Upper lobe of right lung (tissue), 1 donor: ENCODE results near the gene CLTCL1. TPM values are rescaled to one million over a fixed set of nuclear protein-coding genes. Genes with fewer than 3 reads are reported as not detected.

Experiments used
- ATAC-seq: fragments of 200-7000 bp; cut with Tn5 transposase; one replicate; pipeline ENCODE4 v1.9.1; 2020; ENCODE audit warnings: mild to moderate bottlenecking, moderate library complexity
- DNase-seq: peaks from one replicate; pipeline ENCODE4 v3.0.0-alpha.2; 2020
- H3K27ac ChIP-seq: fragments of 200-600 bp; one replicate; pipeline ENCODE4 v1.8.0; 2022
- H3K27me3 ChIP-seq: fragments of 200-600 bp; one replicate; pipeline ENCODE4 v1.8.0; 2022; ENCODE audit warnings: mild to moderate bottlenecking
- H3K36me3 ChIP-seq: fragments of 200-600 bp; one replicate; pipeline ENCODE4 v1.8.0; 2022
- H3K4me1 ChIP-seq: fragments of 200-600 bp; one replicate; pipeline ENCODE4 v1.8.0; 2022
- H3K4me3 ChIP-seq: fragments of 200-600 bp; one replicate; pipeline ENCODE4 v1.8.0; 2022; ENCODE audit warnings: mild to moderate bottlenecking
- H3K9me3 ChIP-seq: fragments of 200-600 bp; one replicate; pipeline ENCODE4 v1.8.0; 2022
- intact Hi-C: fragments of 100-400 bp; cut with DNase I; formaldehyde crosslinking; loops from one replicate; pipeline ENCODE4 v1.11.0; 2022
- total RNA-seq: library from RNA; stranded (reverse); fragmentation: NEBNext Ultra II Directional; extraction: Animal tissue kit (Norgen Biotek cat#: 25700); gene quantifications from one replicate; pipeline ENCODE4 v1.2.1, GENCODE V29; 2021
- TF ChIP-seq, protein P1 (sequence below): fragments of 200-600 bp; IDR thresholded peaks from one replicate; pipeline ENCODE4 v1.8.0; 2022; ENCODE audit warnings: antibody characterized with exemption
- donor health status: DM: no; HTN: yes; CAD: no; lungs with severe emphysema.

Gene CLTCL1
- total RNA-seq, 1 donor from 2014 or later: 4.3 TPM

DNA sequence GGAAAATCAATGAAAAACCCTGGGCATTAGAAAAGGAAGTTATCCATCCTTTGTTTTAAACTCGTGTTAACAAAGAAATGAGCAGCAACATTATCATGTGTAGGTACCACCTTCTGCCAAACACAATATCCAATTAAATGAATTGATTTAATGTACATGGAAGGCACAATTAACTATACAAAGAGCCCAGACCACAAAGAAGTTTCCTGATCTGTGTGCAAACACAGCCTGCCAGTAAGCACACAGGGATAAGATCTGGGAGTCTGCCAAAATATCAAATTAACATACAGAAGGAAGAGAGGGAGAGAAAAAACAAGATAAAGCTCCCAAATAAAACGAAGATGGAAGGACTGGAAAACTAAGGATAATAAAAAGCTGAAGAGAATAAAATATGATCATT, 58.9 kb downstream of the CLTCL1 start:
- TF ChIP-seq, protein P1, sequence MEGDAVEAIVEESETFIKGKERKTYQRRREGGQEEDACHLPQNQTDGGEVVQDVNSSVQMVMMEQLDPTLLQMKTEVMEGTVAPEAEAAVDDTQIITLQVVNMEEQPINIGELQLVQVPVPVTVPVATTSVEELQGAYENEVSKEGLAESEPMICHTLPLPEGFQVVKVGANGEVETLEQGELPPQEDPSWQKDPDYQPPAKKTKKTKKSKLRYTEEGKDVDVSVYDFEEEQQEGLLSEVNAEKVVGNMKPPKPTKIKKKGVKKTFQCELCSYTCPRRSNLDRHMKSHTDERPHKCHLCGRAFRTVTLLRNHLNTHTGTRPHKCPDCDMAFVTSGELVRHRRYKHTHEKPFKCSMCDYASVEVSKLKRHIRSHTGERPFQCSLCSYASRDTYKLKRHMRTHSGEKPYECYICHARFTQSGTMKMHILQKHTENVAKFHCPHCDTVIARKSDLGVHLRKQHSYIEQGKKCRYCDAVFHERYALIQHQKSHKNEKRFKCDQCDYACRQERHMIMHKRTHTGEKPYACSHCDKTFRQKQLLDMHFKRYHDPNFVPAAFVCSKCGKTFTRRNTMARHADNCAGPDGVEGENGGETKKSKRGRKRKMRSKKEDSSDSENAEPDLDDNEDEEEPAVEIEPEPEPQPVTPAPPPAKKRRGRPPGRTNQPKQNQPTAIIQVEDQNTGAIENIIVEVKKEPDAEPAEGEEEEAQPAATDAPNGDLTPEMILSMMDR: no peak
- no peaks in the 10 kb centered on the region for H3K9me3 ChIP-seq
- no peaks in the 10 kb centered on the region for H3K27me3 ChIP-seq
- intact Hi-C loops: no loop called here
- no peak overlapping the region for H3K27ac ChIP-seq
- H3K4me1 ChIP-seq: no peaks in the 10 kb centered on the region
- H3K36me3 ChIP-seq: peaks cover 17% of the 10 kb centered on the region
- DNase-seq (no peak), ATAC-seq (no peak)
- H3K4me3 ChIP-seq: no peak overlapping the region

DNA sequence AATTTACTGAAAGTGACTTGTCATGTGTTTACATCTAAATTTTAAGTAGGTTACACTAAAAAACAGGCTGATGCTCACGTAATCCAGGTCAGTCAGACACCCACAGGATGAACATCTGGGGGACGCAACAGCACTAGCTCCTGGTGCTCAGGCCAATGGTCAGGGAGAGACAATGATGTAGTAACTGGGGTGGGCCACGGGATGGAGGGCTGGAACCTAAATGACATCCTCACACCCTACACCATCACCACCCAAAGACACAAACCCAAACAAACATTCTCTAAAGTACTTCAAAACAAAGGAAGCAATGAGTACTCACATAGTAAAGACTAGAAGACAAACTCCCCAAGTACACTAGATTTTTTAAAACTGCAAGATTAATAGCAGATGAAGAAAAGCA, 59.5 kb downstream of the CLTCL1 start:
- intact Hi-C loops: no loop called here
- Histone ChIP-seq H3K4me3 (no peak overlapping the region), H3K4me1 (no peaks in the 10 kb centered on the region), H3K27ac (no peak overlapping the region), H3K27me3 (no peaks in the 10 kb centered on the region), H3K36me3 (peaks cover 13% of the 10 kb centered on the region), H3K9me3 (no peaks in the 10 kb centered on the region)
- DNase-seq (no peak), ATAC-seq (no peak)
- TF ChIP-seq, protein P1: no peak

DNA sequence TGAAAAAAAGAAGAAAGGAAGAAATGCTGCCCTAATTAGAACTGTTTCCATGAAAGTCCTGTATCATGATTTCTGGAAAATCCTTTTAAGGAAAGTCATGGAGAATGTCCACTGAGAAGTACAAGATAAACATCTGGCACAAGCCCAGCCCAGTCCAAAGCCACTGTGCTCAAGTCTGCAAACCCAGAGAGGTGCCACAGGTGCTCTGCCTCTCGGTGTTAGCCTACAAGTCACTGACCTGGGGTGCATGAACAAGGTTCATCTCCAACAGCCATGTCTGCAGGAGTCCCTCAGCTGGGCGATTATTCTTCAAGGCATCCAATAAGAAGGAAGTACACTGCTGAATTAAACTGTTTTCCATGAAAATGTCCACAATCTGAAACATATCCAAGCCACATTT, 61.9 kb downstream of the CLTCL1 start:
- H3K4me3 ChIP-seq: no peak overlapping the region
- ATAC-seq (no peak), DNase-seq (no peak)
- H3K4me1 ChIP-seq: no peaks in the 10 kb centered on the region
- H3K27me3 ChIP-seq: no peaks in the 10 kb centered on the region
- H3K9me3 ChIP-seq: no peaks in the 10 kb centered on the region
- intact Hi-C loops: no loop called here
- no peak overlapping the region for H3K27ac ChIP-seq
- peaks cover 13% of the 10 kb centered on the region for H3K36me3 ChIP-seq
- TF ChIP-seq, protein P1: no peak

DNA sequence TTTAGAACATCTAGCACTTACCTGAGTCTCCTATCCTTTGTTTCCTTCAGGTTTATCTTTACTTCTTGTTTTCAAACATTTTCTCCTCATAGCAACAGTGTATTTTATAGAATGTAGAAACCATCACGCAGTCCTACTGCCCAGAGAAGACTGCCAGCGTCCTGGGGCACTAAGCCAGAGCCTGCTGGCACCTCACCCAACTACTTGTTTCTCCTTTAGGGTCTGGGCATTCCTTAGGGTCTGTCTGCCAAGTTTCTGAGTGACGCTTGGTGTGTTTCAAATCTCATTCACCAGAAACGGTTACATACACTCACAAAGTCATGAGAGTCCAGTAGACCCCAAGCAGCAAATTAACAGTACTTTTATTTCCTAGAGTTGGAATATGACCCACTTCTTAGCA, 63.3 kb downstream of the CLTCL1 start:
- H3K27ac ChIP-seq: no peak overlapping the region

DNA sequence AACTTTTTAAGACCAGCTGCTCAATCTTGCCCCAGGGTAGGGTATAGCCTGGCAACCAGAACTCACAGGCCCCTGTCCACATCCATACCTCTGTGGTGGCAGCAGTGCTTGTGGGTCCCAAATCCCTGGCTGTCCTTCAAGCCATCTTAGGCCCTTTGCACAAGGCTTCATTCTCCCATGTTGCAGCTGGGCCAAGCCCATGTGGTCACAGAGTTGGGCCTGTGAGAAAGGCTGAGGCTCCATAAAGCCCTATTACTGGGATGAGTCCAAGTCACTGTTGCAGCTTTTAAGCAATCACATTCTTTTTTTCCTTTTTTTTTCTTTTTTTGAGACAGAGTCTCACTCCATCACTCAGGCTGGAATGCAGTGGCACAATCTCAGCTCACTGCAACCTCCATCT, 65.1 kb downstream of the CLTCL1 start:
- Histone ChIP-seq H3K9me3 (no peaks in the 10 kb centered on the region), H3K27me3 (no peaks in the 10 kb centered on the region), H3K36me3 (no peaks in the 10 kb centered on the region), H3K4me3 (no peak overlapping the region), H3K27ac (no peak overlapping the region), H3K4me1 (no peaks in the 10 kb centered on the region)
- ATAC-seq (no peak), DNase-seq (no peak)
- intact Hi-C loops: no loop called here
- TF ChIP-seq, protein P1: no peak

More for the DNA sequence above, 63.3 kb downstream of the CLTCL1 start:
- intact Hi-C loops: no loop called here
- Histone ChIP-seq H3K9me3 (no peaks in the 10 kb centered on the region), H3K27me3 (no peaks in the 10 kb centered on the region), H3K4me3 (no peak overlapping the region), H3K4me1 (no peaks in the 10 kb centered on the region), H3K36me3 (peaks cover 12% of the 10 kb centered on the region)
- ATAC-seq: no peak
- DNase-seq: no peak
- TF ChIP-seq, protein P1: no peak

DNA sequence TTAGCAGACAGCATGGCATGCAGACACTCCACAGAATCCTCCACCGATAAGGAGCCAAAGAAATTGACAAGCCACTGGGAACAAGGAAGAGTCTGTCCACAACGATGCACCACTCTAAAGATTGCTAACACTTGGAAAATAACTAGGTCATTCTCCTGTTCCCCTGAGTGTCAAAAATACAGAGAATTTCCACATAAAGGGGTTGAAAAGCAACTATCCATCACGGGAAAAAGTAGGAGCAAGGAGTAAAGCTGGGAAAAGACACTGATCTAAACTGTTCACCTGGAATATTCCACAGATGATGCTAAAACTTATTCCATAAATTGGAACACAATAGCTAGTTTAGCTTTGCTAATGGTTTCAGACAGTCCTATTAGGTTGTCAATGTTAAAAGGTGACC, 66.0 kb downstream of the CLTCL1 start:
- Histone ChIP-seq H3K4me1 (no peaks in the 10 kb centered on the region), H3K4me3 (no peak overlapping the region), H3K36me3 (no peaks in the 10 kb centered on the region), H3K9me3 (no peaks in the 10 kb centered on the region), H3K27me3 (no peaks in the 10 kb centered on the region), H3K27ac (no peak overlapping the region)
- no peak for DNase-seq
- intact Hi-C loops: no loop called here
- TF ChIP-seq, protein P1: no peak
- ATAC-seq: no peak
